ENCODE results near the gene ANKRD16. TPM values are rescaled to one million over a fixed set of nuclear protein-coding genes. Genes with fewer than 3 reads are reported as not detected.
"Not testable (repeated sequence)": the region's sequence is repeated elsewhere in the genome, so short reads cannot be mapped to it uniquely, and the experiment has no call there.

The ANKRD16 gene
- total RNA-seq, 1 experiment from 2014 or later = 9.9 TPM

DNA sequence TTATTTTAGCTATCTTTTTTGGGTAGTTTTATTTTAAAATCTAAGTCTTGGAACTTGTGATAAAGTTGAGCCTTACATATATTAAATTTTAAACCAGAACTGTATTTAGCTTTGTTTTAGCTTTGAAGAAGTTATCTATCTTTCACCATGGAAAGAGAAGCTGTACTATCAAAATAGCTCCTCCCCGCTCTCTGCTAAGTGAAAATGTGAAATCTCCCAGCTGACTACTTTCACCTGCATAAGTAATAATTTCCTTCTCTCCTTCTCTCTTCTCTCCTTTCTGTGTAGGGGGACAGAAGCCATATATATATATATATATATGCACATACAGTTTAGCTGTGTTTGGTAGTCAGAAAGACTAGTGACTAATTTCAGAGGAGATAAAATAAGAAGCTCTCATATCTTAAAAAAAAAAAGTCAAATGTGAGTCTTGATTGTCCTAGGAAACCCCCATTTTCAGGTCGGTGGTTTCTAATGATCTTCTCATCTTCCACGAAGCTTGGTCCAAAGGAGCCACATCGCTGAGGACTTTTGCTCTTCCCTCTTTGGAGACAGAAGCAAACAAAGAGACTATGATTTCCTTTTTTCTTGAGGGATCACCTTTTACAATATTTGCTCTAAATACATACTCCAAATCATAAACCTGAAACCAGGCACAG lies 45.9 kb downstream of the ANKRD16 start:
- Mint-ChIP-seq H3K27me3 (ENCODE audit: insufficient read depth, unreplicated experiment) (no peaks in the 10 kb centered on the region), H3K27ac (ENCODE audit: low read depth, unreplicated experiment) (no peak overlapping the region), H3K36me3 (ENCODE audit: insufficient read depth, unreplicated experiment) (no peaks in the 10 kb centered on the region), H3K4me3 (ENCODE audit: unreplicated experiment) (no peak overlapping the region), H3K9me3 (ENCODE audit: unreplicated experiment) (no peaks in the 10 kb centered on the region), H3K4me1 (ENCODE audit: insufficient read depth, unreplicated experiment) (no peaks in the 10 kb centered on the region)
- ChIA-PET POLR2A (interaction anchor here (0.9 to 1.1 kb wide), 2 partner anchors 37 to 160 kb away, joined by 3 read pairs; partner anchors contain the start of gene TASOR2), CTCF (interaction anchor here (0.6 to 1.1 kb wide), 5 partner anchors 11 to 214 kb away, joined by 3 to 4 read pairs (median 3); no protein-coding TSS in a partner anchor)
- BruUV-seq (replicated peaks) = no TSS peak
- TF ChIP-seq, protein P1, sequence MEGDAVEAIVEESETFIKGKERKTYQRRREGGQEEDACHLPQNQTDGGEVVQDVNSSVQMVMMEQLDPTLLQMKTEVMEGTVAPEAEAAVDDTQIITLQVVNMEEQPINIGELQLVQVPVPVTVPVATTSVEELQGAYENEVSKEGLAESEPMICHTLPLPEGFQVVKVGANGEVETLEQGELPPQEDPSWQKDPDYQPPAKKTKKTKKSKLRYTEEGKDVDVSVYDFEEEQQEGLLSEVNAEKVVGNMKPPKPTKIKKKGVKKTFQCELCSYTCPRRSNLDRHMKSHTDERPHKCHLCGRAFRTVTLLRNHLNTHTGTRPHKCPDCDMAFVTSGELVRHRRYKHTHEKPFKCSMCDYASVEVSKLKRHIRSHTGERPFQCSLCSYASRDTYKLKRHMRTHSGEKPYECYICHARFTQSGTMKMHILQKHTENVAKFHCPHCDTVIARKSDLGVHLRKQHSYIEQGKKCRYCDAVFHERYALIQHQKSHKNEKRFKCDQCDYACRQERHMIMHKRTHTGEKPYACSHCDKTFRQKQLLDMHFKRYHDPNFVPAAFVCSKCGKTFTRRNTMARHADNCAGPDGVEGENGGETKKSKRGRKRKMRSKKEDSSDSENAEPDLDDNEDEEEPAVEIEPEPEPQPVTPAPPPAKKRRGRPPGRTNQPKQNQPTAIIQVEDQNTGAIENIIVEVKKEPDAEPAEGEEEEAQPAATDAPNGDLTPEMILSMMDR (IDR thresholded peaks at IDR 0.05; ENCODE audit: unreplicated experiment) = no peak
- DNase-seq (ENCODE audit: unreplicated experiment) = no peak
- intact Hi-C loops (cut with micrococcal nuclease) = no loop called here

DNA sequence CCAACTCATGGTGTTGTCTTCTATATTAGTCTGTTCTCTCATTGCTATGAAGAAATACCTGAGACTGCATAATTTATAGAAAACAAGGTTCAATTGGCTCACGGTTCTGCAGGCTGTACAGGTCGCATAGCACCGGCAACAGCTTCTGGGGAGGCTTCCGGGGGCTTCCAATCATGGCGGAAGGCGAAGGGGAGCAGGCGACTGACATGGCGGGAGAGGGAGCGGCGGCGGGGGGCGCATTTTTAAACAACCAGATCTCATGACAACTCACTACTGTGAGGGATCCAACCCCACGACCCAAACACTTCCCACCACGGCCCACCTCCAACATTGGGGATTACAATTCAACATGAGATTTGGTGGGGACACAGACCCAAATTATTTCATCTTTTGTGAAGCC lies 47.7 kb downstream of the ANKRD16 start:
- ChIA-PET POLR2A (no interaction called here), CTCF (no interaction called here)
- H3K27ac Mint-ChIP-seq (ENCODE audit: low read depth, unreplicated experiment) = no peak overlapping the region
- TF ChIP-seq, protein P1 (IDR thresholded peaks at IDR 0.05; ENCODE audit: unreplicated experiment) = no peak
- no peaks in the 10 kb centered on the region for H3K36me3 Mint-ChIP-seq (ENCODE audit: insufficient read depth, unreplicated experiment)
- no peaks in the 10 kb centered on the region for H3K4me1 Mint-ChIP-seq (ENCODE audit: insufficient read depth, unreplicated experiment)
- H3K9me3 Mint-ChIP-seq (ENCODE audit: unreplicated experiment) = no peaks in the 10 kb centered on the region
- H3K27me3 Mint-ChIP-seq (ENCODE audit: insufficient read depth, unreplicated experiment) = no peaks in the 10 kb centered on the region
- DNase-seq (ENCODE audit: unreplicated experiment) = no peak
- BruUV-seq (replicated peaks) = no TSS peak
- intact Hi-C loops (cut with micrococcal nuclease) = no loop called here
- no peak overlapping the region for H3K4me3 Mint-ChIP-seq (ENCODE audit: unreplicated experiment)

DNA sequence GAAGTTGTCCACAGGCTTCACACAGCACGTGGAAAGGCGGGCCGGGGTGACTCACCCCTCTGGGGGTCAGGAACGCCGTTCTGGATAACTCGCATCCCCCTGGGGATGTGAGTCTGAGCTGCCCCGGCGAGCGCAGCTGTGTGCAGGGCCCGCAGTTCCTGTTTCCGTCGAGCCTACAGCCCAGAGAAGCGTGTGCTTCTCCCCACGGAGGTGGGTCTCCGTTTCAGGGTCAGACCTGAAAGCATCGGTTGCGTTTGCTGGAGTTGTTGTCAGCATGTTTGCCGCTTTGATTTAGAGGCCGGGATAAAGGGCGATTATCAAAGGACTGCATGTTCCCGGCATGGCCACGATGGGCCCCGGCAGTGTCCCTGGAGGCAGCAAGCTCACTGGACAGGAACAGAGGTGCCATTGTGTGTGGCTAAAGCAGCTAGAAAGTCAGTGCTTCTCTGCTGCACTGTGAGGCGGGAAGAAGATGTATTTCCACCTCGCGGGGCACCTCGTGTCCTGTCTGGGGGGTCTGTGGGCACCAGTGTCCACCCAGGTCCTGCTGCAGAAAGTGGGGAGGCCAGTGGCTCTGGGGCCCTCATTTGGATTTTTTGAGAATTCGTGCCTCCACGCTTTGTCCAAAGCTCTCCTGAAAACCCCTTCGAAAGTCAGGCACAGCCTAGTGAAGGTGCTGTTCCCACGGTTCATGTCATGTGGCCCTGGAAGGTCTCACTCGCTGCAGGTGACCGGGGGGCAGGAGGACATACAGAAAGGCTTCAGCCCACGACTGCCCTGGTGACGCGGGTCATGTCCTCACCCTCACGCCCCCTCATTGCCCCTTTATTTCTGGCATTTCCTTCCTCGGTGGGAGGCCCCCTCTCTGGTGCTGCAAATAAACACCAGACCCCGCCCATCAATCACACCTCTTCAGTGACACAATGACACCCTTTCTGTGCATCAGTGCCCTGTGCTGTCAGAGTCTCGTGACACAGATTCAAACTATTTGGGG lies 49.1 kb downstream of the ANKRD16 start:
- Mint-ChIP-seq H3K4me3 (ENCODE audit: unreplicated experiment) (no peak overlapping the region), H3K27me3 (ENCODE audit: insufficient read depth, unreplicated experiment) (no peaks in the 10 kb centered on the region), H3K9me3 (ENCODE audit: unreplicated experiment) (no peaks in the 10 kb centered on the region), H3K27ac (ENCODE audit: low read depth, unreplicated experiment) (no peak overlapping the region), H3K4me1 (ENCODE audit: insufficient read depth, unreplicated experiment) (no peaks in the 10 kb centered on the region), H3K36me3 (ENCODE audit: insufficient read depth, unreplicated experiment) (no peaks in the 10 kb centered on the region)
- no TSS peak for BruUV-seq (replicated peaks)
- no peak for DNase-seq (ENCODE audit: unreplicated experiment)
- POLR2A ChIA-PET = no interaction called here
- CTCF ChIA-PET = interaction anchor here (0.6 kb wide), 2 partner anchors 45 to 100 kb away, joined by 3 read pairs; no protein-coding TSS in a partner anchor
- TF ChIP-seq, protein P1 (IDR thresholded peaks at IDR 0.05; ENCODE audit: unreplicated experiment) = no peak
- intact Hi-C loops (cut with micrococcal nuclease) = no loop called here

DNA sequence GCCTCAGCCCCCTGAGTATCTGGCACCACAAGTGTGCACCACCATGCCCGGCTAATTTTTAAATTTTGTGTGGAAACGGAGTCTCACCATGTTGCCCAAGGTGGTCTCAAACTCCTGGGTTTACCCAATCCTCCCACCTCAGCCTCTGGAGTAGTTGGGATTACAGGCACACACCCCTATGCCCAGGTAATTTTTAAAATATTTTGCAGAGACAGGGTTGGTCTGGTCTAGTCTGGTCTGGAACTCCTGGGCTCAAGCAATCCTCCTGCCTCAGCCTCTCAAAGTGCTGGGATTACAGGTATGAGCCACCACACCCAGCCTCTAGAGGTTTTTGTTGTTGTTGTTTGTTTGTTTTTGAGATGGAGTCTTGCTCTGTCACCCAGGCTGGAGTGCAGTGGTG lies 53.5 kb downstream of the ANKRD16 start:
- H3K36me3 Mint-ChIP-seq (ENCODE audit: insufficient read depth, unreplicated experiment); H3K9me3 Mint-ChIP-seq (ENCODE audit: unreplicated experiment); H3K27ac Mint-ChIP-seq (ENCODE audit: low read depth, unreplicated experiment); intact Hi-C loops (cut with micrococcal nuclease); CTCF ChIA-PET; BruUV-seq (replicated peaks); H3K4me3 Mint-ChIP-seq (ENCODE audit: unreplicated experiment); POLR2A ChIA-PET; DNase-seq (ENCODE audit: unreplicated experiment); H3K27me3 Mint-ChIP-seq (ENCODE audit: insufficient read depth, unreplicated experiment); H3K4me1 Mint-ChIP-seq (ENCODE audit: insufficient read depth, unreplicated experiment): not testable (repeated sequence)

Data from MCF 10A (cell line).